GM23338 (cell line): ENCODE measurements around the gene NFS1. TPM values are rescaled to one million over a fixed set of nuclear protein-coding genes. Genes with fewer than 3 reads are reported as not detected.
A peak's percentile ranks its signal among the peaks of the same experiment; 100 is the strongest.

Source experiments
- ATAC-seq: fragments of 200-7000 bp; cut with Tn5 transposase; 3 replicates; pipeline ENCODE4 v1.9.1; 2020
- DNase-seq: peaks from one replicate; pipeline ENCODE4 v3.0.0-alpha.2; 2015; ENCODE audit warnings: low spot score
- H2AFZ ChIP-seq: fragments of 200-600 bp; sonication (generic); 2 replicates; pipeline ENCODE4 v1.8.0; 2016; ENCODE audit warnings: antibody characterized with exemption, mild to moderate bottlenecking, moderate library complexity
- H3F3A ChIP-seq: fragments of 200-600 bp; sonication (generic); replicated peaks from 2 replicates; pipeline ENCODE4 v1.8.0; 2017; ENCODE audit warnings: antibody characterized with exemption, mixed run types, low read depth
- H3K27ac ChIP-seq: fragments of 200-600 bp; sonication (generic); 2 replicates; pipeline ENCODE4 v1.6.1; 2016; ENCODE audit warnings: low read depth
- H3K27me3 ChIP-seq: fragments of 200-600 bp; sonication (generic); 2 replicates; pipeline ENCODE4 v1.8.0; 2016; ENCODE audit warnings: mild to moderate bottlenecking, mixed run types, moderate library complexity; ENCODE audit not compliant: insufficient read depth
- H3K36me3 ChIP-seq: fragments of 200-600 bp; sonication (generic); 2 replicates; pipeline ENCODE4 v1.8.0; 2016; ENCODE audit warnings: mild to moderate bottlenecking; ENCODE audit not compliant: insufficient read depth
- H3K4me1 ChIP-seq: fragments of 200-600 bp; sonication (generic); 2 replicates; pipeline ENCODE4 v1.8.0; 2016; ENCODE audit warnings: mild to moderate bottlenecking, moderate library complexity; ENCODE audit not compliant: insufficient read depth
- H3K4me2 ChIP-seq: fragments of 200-600 bp; sonication (generic); 2 replicates; pipeline ENCODE4 v1.7.1; 2017; ENCODE audit warnings: mixed run types
- H3K4me3 ChIP-seq: fragments of 200-600 bp; sonication (generic); 2 replicates; pipeline ENCODE4 v1.6.1; 2016; ENCODE audit warnings: mixed run types
- H3K79me2 ChIP-seq: fragments of 200-600 bp; sonication (generic); replicated peaks from 2 replicates; pipeline ENCODE4 v1.8.0; 2017; ENCODE audit warnings: mild to moderate bottlenecking; ENCODE audit not compliant: insufficient read depth
- H3K9me2 ChIP-seq: fragments of 200-600 bp; sonication (generic); 2 replicates; pipeline ENCODE4 v1.8.0; 2017; ENCODE audit not compliant: insufficient read depth
- H4K20me1 ChIP-seq: fragments of 200-600 bp; sonication (generic); replicated peaks from 2 replicates; pipeline ENCODE4 v1.8.0; 2017; ENCODE audit warnings: mild to moderate bottlenecking; ENCODE audit not compliant: insufficient read depth
- H3K27ac Mint-ChIP-seq: 2 replicates; pipeline ENCODE4 v1.8.0; 2020; ENCODE audit warnings: inconsistent platforms, mild to moderate bottlenecking, moderate library complexity, mixed read lengths
- H3K27me3 Mint-ChIP-seq: 3 replicates; pipeline ENCODE4 v1.8.0; 2022; ENCODE audit warnings: low read depth, mild to moderate bottlenecking, moderate library complexity, mixed read lengths, inconsistent platforms; ENCODE audit not compliant: insufficient read depth, poor library complexity
- H3K36me3 Mint-ChIP-seq: 3 replicates; pipeline ENCODE4 v1.8.0; 2021; ENCODE audit warnings: low read depth, mild to moderate bottlenecking, inconsistent platforms, moderate library complexity, mixed read lengths
- H3K4me1 Mint-ChIP-seq: 3 replicates; pipeline ENCODE4 v1.8.0; 2020; ENCODE audit warnings: mild to moderate bottlenecking, inconsistent platforms, mixed read lengths
- H3K4me3 Mint-ChIP-seq: 3 replicates; pipeline ENCODE4 v1.8.0; 2021; ENCODE audit warnings: moderate library complexity, mild to moderate bottlenecking, inconsistent platforms, mixed read lengths
- H3K9me3 Mint-ChIP-seq: 3 replicates; pipeline ENCODE4 v1.8.0; 2020; ENCODE audit warnings: moderate library complexity, mild to moderate bottlenecking, inconsistent platforms, mixed read lengths
- CREB1 ChIP-seq: fragments of 250-450 bp; sonication (Bioruptor Pico); IDR thresholded peaks from 2 replicates; pipeline ENCODE4 v1.5.0; 2020; ENCODE audit warnings: low read depth, mild to moderate bottlenecking, moderate library complexity
- CTCF ChIP-seq, 2 experiments: fragments of 200-600 bp in 1 of 2; sonication (generic) in 1 of 2; conservative IDR thresholded peaks; 2 replicates each; pipeline versions ENCODE4 v1.5.1 to v1.6.1; 2016 to 2017; ENCODE audit warnings: antibody characterized with exemption in 2 of 2, low read depth in 2 of 2, mild to moderate bottlenecking in 2 of 2, moderate library complexity in 1 of 2
- EZH2 ChIP-seq: fragments of 200-600 bp; sonication (generic); IDR thresholded peaks from one replicate; pipeline ENCODE4 v1.8.0; 2017; ENCODE audit warnings: antibody characterized with exemption, mild to moderate bottlenecking, low read depth; ENCODE audit not compliant: unreplicated experiment
- EZH2phosphoT487 ChIP-seq: fragments of 200-600 bp; sonication (generic); IDR thresholded peaks from one replicate; pipeline ENCODE4 v1.8.1; 2018; ENCODE audit warnings: antibody characterized with exemption; ENCODE audit not compliant: unreplicated experiment
- JUNB ChIP-seq: IDR thresholded peaks from one replicate; pipeline ENCODE4 v1.6.1; 2016; ENCODE audit warnings: antibody characterized with exemption; ENCODE audit not compliant: unreplicated experiment
- NANOG ChIP-seq: IDR thresholded peaks from 2 replicates; pipeline ENCODE4 v1.6.1; 2016; ENCODE audit warnings: antibody characterized with exemption, borderline replicate concordance
- REST ChIP-seq: IDR thresholded peaks from one replicate; pipeline ENCODE4 v1.6.1; 2018; ENCODE audit warnings: antibody characterized with exemption; ENCODE audit not compliant: unreplicated experiment
- STAT1 ChIP-seq: IDR thresholded peaks from one replicate; pipeline ENCODE4 v1.6.1; 2016; ENCODE audit warnings: antibody characterized with exemption; ENCODE audit not compliant: unreplicated experiment
- ZNF331 ChIP-seq: fragments of 250-450 bp; sonication (Bioruptor Pico); IDR thresholded peaks from 2 replicates; pipeline ENCODE4 v1.5.0; 2020; ENCODE audit warnings: low read depth, mild to moderate bottlenecking, moderate library complexity
- polyA plus RNA-seq: library from polyadenylated mRNA; unstranded; fragments of >200 nt; fragmentation: Nextera tagmentation; extraction: Ambion mirVana; gene quantifications from 2 replicates; pipeline ENCODE4 v1.2.1, GENCODE V29; 2016
- total RNA-seq: library from RNA; depleted of rRNA; stranded (reverse); fragments of >200 nt; shearing (Covaris generic); gene quantifications from 2 replicates; pipeline ENCODE4 v1.2.3, GENCODE V29; 2014

Gene NFS1
- total and polyA plus RNA-seq, 2 experiments from 2014 or later = 22.8 to 35.7 TPM

- TF ChIP-seq EZH2phosphoT487 (no peak), REST (no peak), CTCF (conservative IDR thresholded peaks at IDR 0.05; ENCODE audit: low read depth in 2 of 2) (no peak), JUNB (no peak), STAT1 (no peak), CREB1 (no peak), ZNF331 (CRISPR knock-in tag) (no peak), NANOG (no peak), EZH2 (no peak)
- Histone ChIP-seq H3K9me2 (no peaks in the 10 kb centered on the region), H3F3A (peaks cover 68% of the 10 kb centered on the region), H3K27ac (peak overlapping the region; percentile 82; the same call in 1 of the 2 replicates), H3K4me3 (no peak overlapping the region), H3K4me2 (no peak overlapping the region), H3K27me3 (no peaks in the 10 kb centered on the region), H3K36me3 (peaks cover 45% of the 10 kb centered on the region), H2AFZ (no peak overlapping the region), H3K79me2 (peaks cover 11% of the 10 kb centered on the region), H3K4me1 (peaks cover 9% of the 10 kb centered on the region), H4K20me1 (peaks cover 24% of the 10 kb centered on the region; the same call in 1 of the 2 replicates)
- H3K4me3 Mint-ChIP-seq = no peak overlapping the region
- DNase-seq (no peak), ATAC-seq (no peak)
- peaks cover 8% of the 10 kb centered on the region for H3K4me1 Mint-ChIP-seq
- no peak overlapping the region; the same call in 1 of the 2 replicates for H3K27ac Mint-ChIP-seq
- H3K27me3 Mint-ChIP-seq = peaks cover 14% of the 10 kb centered on the region
- no peaks in the 10 kb centered on the region for H3K9me3 Mint-ChIP-seq
- H3K36me3 Mint-ChIP-seq = peaks cover 71% of the 10 kb centered on the region
These were observed 3.9 kb upstream of the NFS1 start for GRCh38 chr20:35702824-35703695.
